Liver (tissue), 9 donors: ENCODE measurements around the gene PRR13. TPM values are rescaled to one million over a fixed set of nuclear protein-coding genes. Genes with fewer than 3 reads are reported as not detected.
A peak's percentile ranks its signal among the peaks of the same experiment; 100 is the strongest.

Source experiments
- DNase-seq: peaks from one replicate; pipeline ENCODE4 v3.0.0-alpha.2; 2017; ENCODE audit warnings: low spot score
- H3K27ac ChIP-seq, 2 donors: one replicate each; pipeline ENCODE4 v1.7.0; 2013; ENCODE audit warnings: inconsistent platforms in 2 of 2, low read length in 2 of 2, control low read depth in 1 of 2, low read depth in 1 of 2, mild to moderate bottlenecking in 1 of 2
- H3K27me3 ChIP-seq, 4 donors: one replicate each; pipeline versions ENCODE4 v1.6.1 to v1.7.0; 2013; ENCODE audit warnings: low read length in 3 of 4, inconsistent platforms in 1 of 4, mild to moderate bottlenecking in 1 of 4, moderate library complexity in 1 of 4; ENCODE audit not compliant: control insufficient read depth in 4 of 4, insufficient read depth in 4 of 4
- H3K36me3 ChIP-seq, 4 donors: one replicate each; pipeline versions ENCODE4 v1.6.1 to v1.7.0; 2013; ENCODE audit warnings: low read length in 3 of 4, mild to moderate bottlenecking in 3 of 4, low read depth in 1 of 4, moderate library complexity in 1 of 4; ENCODE audit not compliant: control insufficient read depth in 4 of 4, insufficient read depth in 3 of 4
- H3K4me1 ChIP-seq, 4 donors: one replicate each; pipeline versions ENCODE4 v1.6.1 to v1.7.0; 2013; ENCODE audit warnings: low read length in 3 of 4, mild to moderate bottlenecking in 3 of 4, moderate library complexity in 1 of 4; ENCODE audit not compliant: control insufficient read depth in 4 of 4, insufficient read depth in 4 of 4
- H3K4me3 ChIP-seq, 3 donors: one replicate each; pipeline versions ENCODE4 v1.6.1 to v1.7.0; 2013; ENCODE audit warnings: low read length in 3 of 3, control low read depth in 1 of 3, low read depth in 1 of 3, mild to moderate bottlenecking in 1 of 3
- H3K9ac ChIP-seq, 2 donors: one replicate each; pipeline ENCODE4 v1.7.0; 2013; ENCODE audit warnings: low read length in 2 of 2, mild to moderate bottlenecking in 2 of 2, moderate library complexity in 2 of 2, control low read depth in 1 of 2, low read depth in 1 of 2
- H3K9me3 ChIP-seq, 4 donors: one replicate each; pipeline versions ENCODE4 v1.6.1 to v1.7.0; 2013; ENCODE audit warnings: low read length in 3 of 4; ENCODE audit not compliant: control insufficient read depth in 4 of 4
- EGR1 ChIP-seq, 2 donors: IDR thresholded peaks; 2 replicates each; pipeline ENCODE4 v1.6.1; 2016 to 2018; ENCODE audit warnings: antibody characterized with exemption in 2 of 2, low read depth in 2 of 2
- FOXA1 ChIP-seq: IDR thresholded peaks from 2 replicates; pipeline ENCODE4 v1.6.1; 2016; ENCODE audit warnings: antibody characterized with exemption
- GABPA ChIP-seq, 2 donors: IDR thresholded peaks in 1 of 2; conservative IDR thresholded peaks in 1 of 2; 2 replicates each; pipeline ENCODE4 v1.6.1; 2016; ENCODE audit warnings: antibody characterized with exemption in 2 of 2, mild to moderate bottlenecking in 1 of 2, moderate library complexity in 1 of 2
- HNF4A ChIP-seq, 2 donors: conservative IDR thresholded peaks; 2 replicates each; pipeline ENCODE4 v1.6.1; 2016; ENCODE audit warnings: antibody characterized with exemption in 2 of 2, mild to moderate bottlenecking in 2 of 2
- HNF4G ChIP-seq: IDR thresholded peaks from 2 replicates; pipeline ENCODE4 v1.6.1; 2016; ENCODE audit warnings: antibody characterized with exemption
- JUND ChIP-seq, 2 donors: IDR thresholded peaks; 2 replicates each; pipeline ENCODE4 v1.6.1; 2016; ENCODE audit warnings: antibody characterized with exemption in 2 of 2
- RAD21 ChIP-seq, 2 donors: IDR thresholded peaks; 2 replicates each; pipeline ENCODE4 v1.6.1; 2016; ENCODE audit warnings: antibody characterized with exemption in 2 of 2, mild to moderate bottlenecking in 2 of 2
- RXRA ChIP-seq, 2 donors: IDR thresholded peaks; 2 replicates each; pipeline ENCODE4 v1.6.1; 2017 to 2018; ENCODE audit warnings: antibody characterized with exemption in 2 of 2, mild to moderate bottlenecking in 1 of 2
- SP1 ChIP-seq: IDR thresholded peaks from 2 replicates; pipeline ENCODE4 v1.6.1; 2018; ENCODE audit warnings: antibody characterized with exemption, mild to moderate bottlenecking
- YY1 ChIP-seq: IDR thresholded peaks from 2 replicates; pipeline ENCODE4 v1.6.1; 2016; ENCODE audit warnings: antibody characterized with exemption, mild to moderate bottlenecking
- WGBS: extraction: QIAGEN DNeasy Blood & Tissue Kit; methylation state at CpG from one replicate; pipeline ENCODE4 v1.1.7; 2013; 5-methylcytosine and 5-hydroxymethylcytosine counted together
- polyA plus RNA-seq, 2 donors: library from polyadenylated mRNA; stranded (reverse) in 1 of 2; unstranded in 1 of 2; fragments of 200-250 nt in 1 of 2; fragments of >200 nt in 1 of 2; fragmentation: Nextera tagmentation in 1 of 2; extraction: Ambion mirVana in 1 of 2; gene quantifications; one replicate each; pipeline versions ENCODE4 v1.2.1 to v1.2.3, GENCODE V29; 2013 to 2015
- total RNA-seq, 2 donors: library from RNA; depleted of rRNA; stranded (reverse); fragments of >200 nt; gene quantifications; one replicate each; pipeline ENCODE4 v1.2.3, GENCODE V29; 2014
- TF ChIP-seq, protein P1 (sequence below): fragments of 150-350 bp; IDR thresholded peaks from 2 replicates; pipeline ENCODE4 v1.5.1; 2017; ENCODE audit warnings: improper control_type of control experiment, low read depth, low read length; ENCODE audit not compliant: missing input control
- TF ChIP-seq, protein P2 (sequence below): IDR thresholded peaks from 2 replicates; pipeline ENCODE4 v1.6.1; 2016; ENCODE audit warnings: antibody characterized with exemption, mild to moderate bottlenecking
- TF ChIP-seq, protein P3 (sequence below): IDR thresholded peaks from 2 replicates; pipeline ENCODE4 v1.6.1; 2016; ENCODE audit warnings: antibody characterized with exemption
- TF ChIP-seq, protein P4 (sequence below): IDR thresholded peaks from 2 replicates; pipeline ENCODE4 v1.6.1; 2016; ENCODE audit warnings: antibody characterized with exemption
- donor health status: healthy.
- donor health status: healthy.
- donor health status: healthy.
- donor health status: healthy.
- donor health status: healthy.

PRR13 gene
- total and polyA plus RNA-seq, 4 donors = 18.2 to 107 (median 61.3) TPM

DNA sequence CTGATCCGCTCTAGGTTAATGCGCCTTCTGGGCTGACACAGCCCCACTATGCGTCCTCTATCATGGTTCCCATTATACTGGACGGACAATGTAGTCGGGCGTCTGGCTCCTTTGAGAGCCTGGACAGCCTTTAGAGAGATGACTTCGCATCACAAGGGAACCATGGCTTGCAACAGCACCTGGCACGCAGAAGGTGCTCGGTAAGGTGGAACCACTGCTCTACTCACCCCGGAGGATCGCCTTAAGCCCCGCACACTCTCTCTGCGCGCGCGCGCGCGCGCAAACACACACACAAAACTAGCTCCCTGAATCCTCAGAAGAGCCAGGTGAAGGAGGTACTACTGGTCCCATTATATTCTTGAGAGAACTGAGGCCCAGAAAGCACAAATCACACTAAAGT, 50.7 kb downstream of the PRR13 start:
- H3K4me1 ChIP-seq = peaks cover 2 to 12% (median 8%) of the 10 kb centered on the region in 4 donors
- no peak overlapping the region for H3K9ac ChIP-seq
- no peaks in the 10 kb centered on the region for H3K9me3 ChIP-seq
- no peak for DNase-seq
- H3K27ac ChIP-seq = peak overlapping the region; percentile 44 to 80
- no peaks in the 10 kb centered on the region for H3K36me3 ChIP-seq
- WGBS = 68% methylated on average over 20 of the region's 20 CpGs
- H3K27me3 ChIP-seq = no peaks in the 10 kb centered on the region
- peak overlapping the region in 1 of 3 donors; percentile 68 for H3K4me3 ChIP-seq
- no peak for TF ChIP-seq SP1
- TF ChIP-seq RAD21 (IDR thresholded peaks at IDR 0.05) = no peak
- no peak for TF ChIP-seq YY1
- no peak for TF ChIP-seq HNF4G
- no peak for TF ChIP-seq EGR1 (IDR thresholded peaks at IDR 0.05; ENCODE audit: low read depth in 2 of 2)
- TF ChIP-seq, protein P1, sequence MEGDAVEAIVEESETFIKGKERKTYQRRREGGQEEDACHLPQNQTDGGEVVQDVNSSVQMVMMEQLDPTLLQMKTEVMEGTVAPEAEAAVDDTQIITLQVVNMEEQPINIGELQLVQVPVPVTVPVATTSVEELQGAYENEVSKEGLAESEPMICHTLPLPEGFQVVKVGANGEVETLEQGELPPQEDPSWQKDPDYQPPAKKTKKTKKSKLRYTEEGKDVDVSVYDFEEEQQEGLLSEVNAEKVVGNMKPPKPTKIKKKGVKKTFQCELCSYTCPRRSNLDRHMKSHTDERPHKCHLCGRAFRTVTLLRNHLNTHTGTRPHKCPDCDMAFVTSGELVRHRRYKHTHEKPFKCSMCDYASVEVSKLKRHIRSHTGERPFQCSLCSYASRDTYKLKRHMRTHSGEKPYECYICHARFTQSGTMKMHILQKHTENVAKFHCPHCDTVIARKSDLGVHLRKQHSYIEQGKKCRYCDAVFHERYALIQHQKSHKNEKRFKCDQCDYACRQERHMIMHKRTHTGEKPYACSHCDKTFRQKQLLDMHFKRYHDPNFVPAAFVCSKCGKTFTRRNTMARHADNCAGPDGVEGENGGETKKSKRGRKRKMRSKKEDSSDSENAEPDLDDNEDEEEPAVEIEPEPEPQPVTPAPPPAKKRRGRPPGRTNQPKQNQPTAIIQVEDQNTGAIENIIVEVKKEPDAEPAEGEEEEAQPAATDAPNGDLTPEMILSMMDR = no peak

DNA sequence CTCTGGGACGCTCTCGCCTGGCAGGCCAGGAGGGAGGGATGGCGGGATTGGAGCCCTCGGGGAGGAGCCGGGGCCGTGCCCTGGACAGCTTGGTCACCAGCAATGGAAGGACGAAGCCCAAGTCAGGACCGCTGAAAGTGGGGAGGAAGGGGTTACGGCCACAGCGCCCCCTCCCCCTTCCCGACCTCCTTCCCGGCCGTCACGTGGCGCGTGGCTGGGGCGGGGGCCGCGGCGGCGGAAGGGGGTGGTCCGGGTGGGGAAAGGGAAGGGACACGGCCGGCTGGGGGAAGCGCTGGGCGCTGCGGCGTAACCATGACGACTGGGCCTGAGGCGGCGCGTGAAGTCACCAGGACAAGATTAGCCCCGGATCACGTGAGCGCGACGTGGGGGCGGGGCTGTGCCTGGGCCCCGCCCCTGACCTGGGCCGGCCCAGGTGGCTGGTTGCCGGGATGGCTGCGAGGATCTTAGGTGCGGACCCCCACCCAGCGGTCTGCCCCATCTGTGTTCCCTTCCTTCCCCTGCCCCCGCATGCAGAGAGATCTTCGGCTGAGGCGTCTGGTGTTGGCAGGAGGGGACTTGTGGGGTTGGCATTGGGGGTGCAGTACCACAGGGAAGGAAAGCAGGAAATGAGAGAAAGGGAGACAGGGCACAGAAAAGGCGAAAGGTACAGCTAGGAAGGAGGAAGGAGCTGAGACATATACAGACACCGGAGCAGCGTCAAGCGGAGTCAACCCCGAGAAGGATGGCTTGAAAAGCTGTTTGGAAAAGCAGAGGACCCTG, 51.5 kb downstream of the PRR13 start:
- peak; percentile 94 for DNase-seq
- H3K9ac ChIP-seq = peak overlapping the region; percentile 4 to 26
- TF ChIP-seq JUND (IDR thresholded peaks at IDR 0.05) (peak in 1 of 2 donors; percentile 13), YY1 (peak; percentile 32), HNF4A (conservative IDR thresholded peaks at IDR 0.05) (no peak), FOXA1 (no peak), RXRA (IDR thresholded peaks at IDR 0.05) (no peak), GABPA (IDR thresholded peaks at IDR 0.05 in 1 of 2, conservative IDR thresholded peaks at IDR 0.05 in 1 of 2) (no peak)
- TF ChIP-seq, protein P2, sequence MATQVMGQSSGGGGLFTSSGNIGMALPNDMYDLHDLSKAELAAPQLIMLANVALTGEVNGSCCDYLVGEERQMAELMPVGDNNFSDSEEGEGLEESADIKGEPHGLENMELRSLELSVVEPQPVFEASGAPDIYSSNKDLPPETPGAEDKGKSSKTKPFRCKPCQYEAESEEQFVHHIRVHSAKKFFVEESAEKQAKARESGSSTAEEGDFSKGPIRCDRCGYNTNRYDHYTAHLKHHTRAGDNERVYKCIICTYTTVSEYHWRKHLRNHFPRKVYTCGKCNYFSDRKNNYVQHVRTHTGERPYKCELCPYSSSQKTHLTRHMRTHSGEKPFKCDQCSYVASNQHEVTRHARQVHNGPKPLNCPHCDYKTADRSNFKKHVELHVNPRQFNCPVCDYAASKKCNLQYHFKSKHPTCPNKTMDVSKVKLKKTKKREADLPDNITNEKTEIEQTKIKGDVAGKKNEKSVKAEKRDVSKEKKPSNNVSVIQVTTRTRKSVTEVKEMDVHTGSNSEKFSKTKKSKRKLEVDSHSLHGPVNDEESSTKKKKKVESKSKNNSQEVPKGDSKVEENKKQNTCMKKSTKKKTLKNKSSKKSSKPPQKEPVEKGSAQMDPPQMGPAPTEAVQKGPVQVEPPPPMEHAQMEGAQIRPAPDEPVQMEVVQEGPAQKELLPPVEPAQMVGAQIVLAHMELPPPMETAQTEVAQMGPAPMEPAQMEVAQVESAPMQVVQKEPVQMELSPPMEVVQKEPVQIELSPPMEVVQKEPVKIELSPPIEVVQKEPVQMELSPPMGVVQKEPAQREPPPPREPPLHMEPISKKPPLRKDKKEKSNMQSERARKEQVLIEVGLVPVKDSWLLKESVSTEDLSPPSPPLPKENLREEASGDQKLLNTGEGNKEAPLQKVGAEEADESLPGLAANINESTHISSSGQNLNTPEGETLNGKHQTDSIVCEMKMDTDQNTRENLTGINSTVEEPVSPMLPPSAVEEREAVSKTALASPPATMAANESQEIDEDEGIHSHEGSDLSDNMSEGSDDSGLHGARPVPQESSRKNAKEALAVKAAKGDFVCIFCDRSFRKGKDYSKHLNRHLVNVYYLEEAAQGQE = no peak
- TF ChIP-seq, protein P3, sequence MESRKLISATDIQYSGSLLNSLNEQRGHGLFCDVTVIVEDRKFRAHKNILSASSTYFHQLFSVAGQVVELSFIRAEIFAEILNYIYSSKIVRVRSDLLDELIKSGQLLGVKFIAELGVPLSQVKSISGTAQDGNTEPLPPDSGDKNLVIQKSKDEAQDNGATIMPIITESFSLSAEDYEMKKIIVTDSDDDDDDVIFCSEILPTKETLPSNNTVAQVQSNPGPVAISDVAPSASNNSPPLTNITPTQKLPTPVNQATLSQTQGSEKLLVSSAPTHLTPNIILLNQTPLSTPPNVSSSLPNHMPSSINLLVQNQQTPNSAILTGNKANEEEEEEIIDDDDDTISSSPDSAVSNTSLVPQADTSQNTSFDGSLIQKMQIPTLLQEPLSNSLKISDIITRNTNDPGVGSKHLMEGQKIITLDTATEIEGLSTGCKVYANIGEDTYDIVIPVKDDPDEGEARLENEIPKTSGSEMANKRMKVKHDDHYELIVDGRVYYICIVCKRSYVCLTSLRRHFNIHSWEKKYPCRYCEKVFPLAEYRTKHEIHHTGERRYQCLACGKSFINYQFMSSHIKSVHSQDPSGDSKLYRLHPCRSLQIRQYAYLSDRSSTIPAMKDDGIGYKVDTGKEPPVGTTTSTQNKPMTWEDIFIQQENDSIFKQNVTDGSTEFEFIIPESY = no peak
- TF ChIP-seq, protein P4, sequence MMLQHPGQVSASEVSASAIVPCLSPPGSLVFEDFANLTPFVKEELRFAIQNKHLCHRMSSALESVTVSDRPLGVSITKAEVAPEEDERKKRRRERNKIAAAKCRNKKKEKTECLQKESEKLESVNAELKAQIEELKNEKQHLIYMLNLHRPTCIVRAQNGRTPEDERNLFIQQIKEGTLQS = no peak
- TF ChIP-seq, protein P1 = no peak
- peaks cover 2 to 12% (median 8%) of the 10 kb centered on the region in 4 donors for H3K4me1 ChIP-seq
- no peaks in the 10 kb centered on the region for H3K27me3 ChIP-seq
- WGBS = 2% methylated on average over 52 of the region's 52 CpGs
- no peaks in the 10 kb centered on the region for H3K36me3 ChIP-seq
- H3K27ac ChIP-seq = peak overlapping the region; percentile 44 to 80
- H3K4me3 ChIP-seq = peak overlapping the region; percentile 50 to 68 (median 51)
- H3K9me3 ChIP-seq = no peaks in the 10 kb centered on the region
